HS-27A (cell line): ENCODE data around the gene SSX7.
"Not testable (repeated sequence)": the region's sequence is repeated elsewhere in the genome, so short reads cannot be mapped to it uniquely, and the experiment has no call there.

ENCODE experiments used
- DNase-seq: peaks from one replicate; pipeline ENCODE4 v3.0.0-alpha.2; 2012; ENCODE audit warnings: low read depth, missing footprints

SSX7 gene, protein sequence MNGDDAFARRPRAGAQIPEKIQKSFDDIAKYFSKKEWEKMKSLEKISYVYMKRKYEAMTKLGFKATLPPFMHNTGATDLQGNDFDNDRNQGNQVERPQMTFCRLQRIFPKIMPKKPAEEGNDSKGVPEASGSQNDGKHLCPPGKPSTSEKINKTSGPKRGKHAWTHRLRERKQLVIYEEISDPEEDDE

DNA sequence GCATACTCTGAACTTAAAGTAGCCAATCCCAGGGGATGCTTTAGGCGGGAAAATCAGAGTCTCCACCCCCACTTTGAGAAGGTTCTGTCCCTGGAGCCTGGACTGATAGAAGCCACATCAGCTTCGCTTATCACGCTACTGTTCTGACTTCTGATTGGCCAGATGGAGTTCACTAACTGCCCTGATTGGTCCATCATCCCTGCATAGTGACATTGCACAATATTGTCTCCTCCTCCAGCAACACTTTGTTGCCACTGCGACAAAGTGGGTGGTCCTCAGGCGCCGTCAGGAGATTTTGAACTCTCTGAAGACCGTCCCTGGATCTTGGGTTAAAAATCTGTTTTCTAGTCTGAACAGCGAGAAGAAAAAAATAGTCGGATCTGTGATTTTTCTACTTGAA is at the start of gene SSX7:
Gene SSX7, minus strand, starts transcription at position 101 of the 400 bp plus-strand sequence. CDS start 1,428 bp downstream, outside the sequence.
- DNase-seq: not testable (repeated sequence)

DNA sequence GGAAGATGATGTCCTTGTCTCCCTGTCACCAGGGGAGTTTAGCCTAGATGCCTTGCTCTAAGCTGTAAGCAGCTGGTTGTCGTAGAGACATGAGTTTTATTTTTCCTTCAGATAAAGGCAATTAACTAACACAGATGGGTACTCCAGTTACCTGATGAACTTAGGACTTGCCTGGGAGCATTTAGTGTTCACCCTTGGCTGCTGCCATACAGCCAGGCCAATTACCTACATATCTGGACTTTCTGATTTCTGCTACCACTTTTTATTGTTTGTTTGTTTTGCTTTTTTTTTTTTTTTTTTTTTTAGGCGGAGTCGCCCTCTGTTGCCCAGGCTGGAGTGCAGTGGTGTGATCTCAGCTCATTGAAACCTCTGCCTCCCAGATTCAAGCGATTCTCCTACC is 37.3 kb upstream of the SSX7 start:
- not testable (repeated sequence) for DNase-seq

DNA sequence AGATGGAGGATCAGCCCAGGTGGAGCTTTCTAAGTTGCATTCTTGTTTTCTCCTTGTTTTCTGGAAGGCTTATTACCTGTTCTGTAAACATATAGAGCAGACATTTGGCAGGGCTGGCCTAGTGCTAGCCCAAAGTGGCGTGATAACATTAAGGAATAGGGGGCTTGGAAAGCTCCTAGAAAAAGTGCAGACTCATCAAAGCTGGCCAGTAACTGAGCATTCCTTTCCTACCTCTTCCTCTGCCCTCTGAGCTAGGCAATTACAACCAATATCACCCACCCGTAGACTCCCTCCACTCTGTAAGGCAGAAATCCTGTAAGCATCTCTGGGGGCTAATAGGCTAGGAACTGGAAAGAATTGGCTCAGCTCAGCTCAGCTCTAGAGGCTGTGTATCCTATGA is 7.5 kb upstream of the SSX7 start:
- not testable (repeated sequence) for DNase-seq

DNA sequence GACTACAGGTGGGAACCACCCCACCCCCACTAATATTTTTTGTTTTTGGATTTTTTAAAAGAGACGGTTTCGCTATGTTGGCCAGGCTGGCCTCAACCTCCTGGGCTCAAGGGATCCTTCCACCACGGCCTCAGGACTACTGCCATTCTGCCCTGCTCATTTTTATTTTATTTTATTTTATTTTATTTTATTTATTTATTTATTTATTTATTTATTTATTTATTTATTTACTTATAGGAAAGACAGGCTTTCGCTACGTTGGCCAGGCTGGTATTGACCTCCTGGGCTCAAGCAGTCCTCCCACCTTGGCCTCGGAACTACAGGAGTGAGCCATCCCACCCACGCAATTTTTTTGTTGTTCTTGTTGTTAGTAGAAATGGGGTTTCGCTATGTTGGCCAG is 775 bp upstream of the SSX7 start:
- not testable (repeated sequence) for DNase-seq

DNA sequence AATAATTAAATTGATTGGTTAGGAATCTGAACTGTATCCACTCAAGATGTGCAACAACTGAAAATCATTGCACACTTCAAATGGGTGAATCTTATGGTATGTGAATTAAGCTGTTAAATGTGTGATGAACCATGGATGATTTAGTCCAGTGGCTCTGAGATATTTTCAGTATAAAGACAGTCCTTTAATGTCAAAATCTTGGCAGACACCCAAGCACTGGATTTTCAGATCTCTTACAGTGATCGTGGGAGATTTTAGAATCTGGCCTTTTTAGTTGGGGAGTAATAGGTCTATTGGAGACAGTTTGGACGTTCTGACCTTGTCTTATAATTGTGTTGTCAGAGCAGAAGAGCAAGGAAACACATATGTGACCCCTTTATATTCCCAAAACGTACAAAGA is 4.0 kb downstream of the SSX7 start:
- not testable (repeated sequence) for DNase-seq

DNA sequence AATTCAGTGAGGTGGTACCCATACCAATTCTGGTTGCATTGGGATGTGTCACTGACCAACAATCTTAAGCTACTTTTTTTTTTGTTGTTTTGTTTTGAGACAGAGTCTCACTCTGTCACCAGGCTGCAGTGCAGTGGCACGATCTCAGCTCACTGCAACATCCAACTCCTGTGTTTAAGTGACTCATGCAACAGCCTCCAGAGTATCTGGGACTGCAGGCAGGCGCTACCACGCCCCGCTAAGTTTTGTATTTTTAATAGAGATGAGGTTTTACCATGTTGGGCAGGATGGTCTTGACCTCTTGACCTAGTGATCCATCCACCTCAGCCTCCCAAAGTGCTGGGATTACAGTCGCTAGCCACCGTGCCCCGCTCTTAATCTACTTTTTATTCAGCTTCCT is 5.7 kb downstream of the SSX7 start:
- DNase-seq: not testable (repeated sequence)

DNA sequence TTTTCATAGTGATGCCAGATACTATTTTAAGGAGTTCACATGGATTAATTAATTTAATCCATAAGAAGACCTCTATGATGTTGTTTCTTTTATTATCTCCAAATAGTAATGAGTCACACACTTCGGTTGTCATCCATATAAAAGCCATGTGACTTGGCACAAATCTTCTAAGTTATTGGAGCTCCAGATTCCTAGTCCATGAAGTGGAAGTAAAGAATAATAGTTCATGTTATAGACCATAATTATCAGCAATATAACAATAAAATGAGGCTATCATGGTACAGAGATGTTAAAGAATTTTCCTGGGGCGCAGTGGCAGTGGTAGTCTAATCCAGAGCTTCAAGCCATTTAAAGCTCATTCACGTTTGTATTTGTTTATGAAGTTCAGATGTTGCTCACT is 26.2 kb downstream of the SSX7 start:
- DNase-seq: not testable (repeated sequence)

DNA sequence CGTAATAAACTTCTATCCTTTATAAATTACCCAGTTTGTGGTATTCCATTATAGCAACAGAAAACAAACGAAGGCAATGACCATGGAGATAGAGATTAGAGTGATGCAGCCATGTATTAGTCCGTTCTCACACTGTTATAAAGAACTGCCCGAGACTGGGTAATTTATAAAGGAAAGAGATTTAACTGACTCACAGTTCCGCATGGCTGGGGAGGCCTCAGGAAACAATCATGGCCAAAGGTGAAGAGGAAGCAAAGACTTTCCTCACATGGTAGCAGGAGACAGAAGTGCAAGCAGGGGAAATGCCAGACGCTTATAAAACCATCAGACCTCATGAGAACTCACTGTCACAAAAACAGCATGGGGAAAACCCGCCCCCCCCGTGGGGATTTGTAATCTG is 34.0 kb downstream of the SSX7 start:
- DNase-seq: not testable (repeated sequence)

DNA sequence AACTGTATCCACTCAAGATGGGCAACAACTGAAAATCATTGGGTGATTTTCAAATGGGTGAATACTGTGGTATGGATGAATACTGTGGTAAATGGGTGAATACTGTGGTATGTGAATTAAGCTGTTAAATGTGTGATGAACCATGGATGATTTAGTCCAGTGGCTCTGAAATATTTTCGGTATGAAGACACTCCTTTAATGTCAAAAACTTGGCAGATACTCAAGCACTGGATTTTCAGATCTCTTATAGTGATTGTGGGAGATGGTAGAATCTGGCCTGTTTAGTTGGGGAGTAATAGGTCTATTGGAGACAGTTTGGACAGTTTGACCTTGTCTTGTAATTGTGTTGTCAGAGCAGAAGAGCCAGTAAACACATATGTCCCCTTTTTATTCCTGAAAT is 45.7 kb downstream of the SSX7 start:
- DNase-seq: no peak

DNA sequence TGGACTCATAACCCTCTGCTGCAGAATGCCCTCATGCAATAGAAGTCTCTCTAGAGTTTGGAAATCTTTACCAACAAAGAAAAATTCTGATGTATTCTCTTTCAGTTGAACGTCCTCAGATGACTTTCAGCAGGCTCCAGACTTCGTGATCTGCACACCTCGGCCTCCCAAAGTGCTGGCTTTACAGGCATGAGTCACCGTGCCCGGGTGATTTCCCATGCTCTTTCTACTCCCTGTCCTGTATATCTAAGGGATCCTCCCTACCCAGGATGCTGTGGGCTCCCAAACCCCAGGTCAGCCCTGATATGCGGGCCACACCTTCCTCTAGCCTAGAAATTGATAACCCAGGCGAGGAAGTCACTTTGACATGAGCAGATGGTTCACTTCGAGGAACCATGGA is 51.5 kb downstream of the SSX7 start:
- DNase-seq: not testable (repeated sequence)

DNA sequence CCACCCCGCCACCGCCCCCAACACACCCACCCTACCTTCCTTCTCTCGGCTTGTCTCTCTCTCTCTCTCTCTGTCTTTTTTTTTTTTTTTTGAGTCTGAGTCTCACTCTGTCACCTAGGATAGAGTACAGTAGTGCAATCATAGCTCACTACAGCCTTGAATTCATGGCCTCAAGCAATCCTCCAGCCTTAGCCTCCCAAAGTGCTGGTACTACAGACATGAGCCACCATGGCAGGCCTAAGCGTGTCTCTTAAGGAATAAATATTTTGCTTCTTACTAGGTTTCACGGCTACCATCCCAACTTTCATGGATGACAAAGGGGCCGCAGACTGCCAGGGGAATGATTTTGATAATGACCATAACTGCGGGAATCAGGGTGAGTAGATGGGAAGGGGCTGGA is 55.8 kb downstream of the SSX7 start:
- DNase-seq: no peak

DNA sequence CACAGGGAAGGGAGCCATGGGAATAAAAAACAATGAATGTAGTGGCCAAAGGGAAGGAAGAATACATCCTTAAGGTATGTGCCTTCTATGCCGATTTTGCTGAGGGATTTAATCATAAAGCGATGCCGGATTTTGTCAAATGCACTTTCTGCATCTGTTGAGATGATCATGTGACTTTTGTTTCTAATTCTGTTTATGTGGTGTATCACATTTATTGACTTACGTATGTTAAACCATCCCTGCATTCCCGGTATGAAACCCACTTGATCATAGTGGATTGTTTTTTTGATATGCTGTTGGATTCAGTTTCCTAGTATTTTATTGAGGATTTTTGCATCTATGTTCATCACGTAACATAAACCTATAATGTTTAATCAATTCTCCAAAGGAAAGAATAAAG is 60.0 kb downstream of the SSX7 start:
- DNase-seq: no peak
